ENCODE data around the gene RUNX2. TPM values are rescaled to one million over a fixed set of nuclear protein-coding genes. Genes with fewer than 3 reads are reported as not detected.
A peak's percentile ranks its signal among the peaks of the same experiment; 100 is the strongest.

The RUNX2 gene
- total RNA-seq, 4 donors from 2014 or later: 1.4 to 3.6 (median 2.3) TPM

DNA sequence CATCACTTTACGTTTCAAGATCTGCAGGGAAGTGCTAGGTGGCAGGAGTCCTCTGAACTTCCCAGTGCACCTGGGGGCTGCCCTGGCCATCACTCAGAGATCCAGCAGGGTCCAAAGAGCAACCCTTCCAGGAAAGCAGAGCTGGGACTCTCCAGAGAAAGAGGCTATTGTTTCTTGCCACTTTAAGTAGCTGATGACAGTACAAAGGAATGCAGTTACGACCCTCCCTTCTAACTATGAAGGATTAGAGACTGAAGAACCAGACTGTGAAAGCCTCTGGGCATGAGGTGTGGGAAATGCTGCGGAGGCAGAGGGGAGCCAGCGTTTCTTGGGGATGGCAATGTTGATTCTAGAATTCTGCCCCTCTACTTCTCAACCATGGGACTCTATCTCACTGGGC is 238.8 kb downstream of the RUNX2 start:
- no peak overlapping the region for H3K27ac ChIP-seq
- no peak overlapping the region for H3K4me3 ChIP-seq
- H3K36me3 ChIP-seq: no peaks in the 10 kb centered on the region
- TF ChIP-seq, protein P1, sequence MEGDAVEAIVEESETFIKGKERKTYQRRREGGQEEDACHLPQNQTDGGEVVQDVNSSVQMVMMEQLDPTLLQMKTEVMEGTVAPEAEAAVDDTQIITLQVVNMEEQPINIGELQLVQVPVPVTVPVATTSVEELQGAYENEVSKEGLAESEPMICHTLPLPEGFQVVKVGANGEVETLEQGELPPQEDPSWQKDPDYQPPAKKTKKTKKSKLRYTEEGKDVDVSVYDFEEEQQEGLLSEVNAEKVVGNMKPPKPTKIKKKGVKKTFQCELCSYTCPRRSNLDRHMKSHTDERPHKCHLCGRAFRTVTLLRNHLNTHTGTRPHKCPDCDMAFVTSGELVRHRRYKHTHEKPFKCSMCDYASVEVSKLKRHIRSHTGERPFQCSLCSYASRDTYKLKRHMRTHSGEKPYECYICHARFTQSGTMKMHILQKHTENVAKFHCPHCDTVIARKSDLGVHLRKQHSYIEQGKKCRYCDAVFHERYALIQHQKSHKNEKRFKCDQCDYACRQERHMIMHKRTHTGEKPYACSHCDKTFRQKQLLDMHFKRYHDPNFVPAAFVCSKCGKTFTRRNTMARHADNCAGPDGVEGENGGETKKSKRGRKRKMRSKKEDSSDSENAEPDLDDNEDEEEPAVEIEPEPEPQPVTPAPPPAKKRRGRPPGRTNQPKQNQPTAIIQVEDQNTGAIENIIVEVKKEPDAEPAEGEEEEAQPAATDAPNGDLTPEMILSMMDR (IDR thresholded peaks at IDR 0.05): no peak
- TF ChIP-seq POLR2A (IDR thresholded peaks at IDR 0.05): no peak
- no peak for DNase-seq
- H3K9me3 ChIP-seq: no peaks in the 10 kb centered on the region
- H3K27me3 ChIP-seq: no peaks in the 10 kb centered on the region
- 45 to 60% methylated on average over 4 of the region's 4 CpGs for WGBS, 2 donors
- peaks cover 0 to 15% (median 0%) of the 10 kb centered on the region in 3 donors for H3K4me1 ChIP-seq
- intact Hi-C loops (cut with DNase I): no loop called here

DNA sequence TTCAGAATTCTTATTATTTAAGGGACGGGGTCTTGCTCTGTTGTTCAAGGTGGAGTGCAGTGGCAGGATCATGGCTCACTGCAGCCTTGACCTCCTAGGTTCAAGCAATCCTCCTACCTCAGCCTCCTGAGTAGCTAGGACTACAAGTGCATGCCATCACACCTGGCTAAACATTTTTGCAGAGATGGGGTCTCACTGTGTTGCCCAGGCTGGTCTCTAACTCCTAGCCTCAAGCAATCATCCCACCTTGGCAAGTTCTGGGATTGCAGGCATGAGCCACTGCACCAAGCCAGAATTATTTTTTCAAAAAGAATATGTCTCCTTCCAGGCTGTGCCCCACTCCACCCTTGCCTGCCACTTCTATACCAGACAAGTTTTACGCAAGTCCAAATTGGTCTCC is 239.7 kb downstream of the RUNX2 start:
- H3K4me1 ChIP-seq: peaks cover 0 to 15% (median 0%) of the 10 kb centered on the region in 3 donors
- H3K27me3 ChIP-seq: no peaks in the 10 kb centered on the region
- no peaks in the 10 kb centered on the region for H3K9me3 ChIP-seq
- no peak overlapping the region for H3K27ac ChIP-seq
- TF ChIP-seq, protein P1 (IDR thresholded peaks at IDR 0.05): no peak
- no peak for DNase-seq
- WGBS, 2 donors: 88 to 100% methylated on average over 2 of the region's 2 CpGs
- H3K4me3 ChIP-seq: no peak overlapping the region
- intact Hi-C loops (cut with DNase I): no loop called here
- H3K36me3 ChIP-seq: no peaks in the 10 kb centered on the region

DNA sequence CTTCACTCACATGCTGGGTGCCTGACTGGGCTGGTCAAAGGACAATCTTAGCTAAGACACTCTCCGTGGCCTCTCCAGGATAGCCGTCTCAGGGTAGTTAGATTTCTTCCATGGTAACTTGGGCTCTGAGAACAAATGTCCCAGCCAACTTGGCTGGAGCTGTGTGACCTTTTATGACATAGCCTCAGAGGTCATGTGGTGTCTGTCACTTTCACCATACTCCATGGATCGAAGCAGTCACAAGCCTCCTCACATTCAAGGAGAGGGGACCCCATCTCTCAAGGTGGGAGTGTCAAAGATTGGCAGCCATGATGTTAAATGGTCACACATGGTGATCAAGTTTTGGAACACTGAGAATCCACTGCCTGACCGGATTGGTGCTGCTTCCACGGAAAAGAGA is 240.5 kb downstream of the RUNX2 start:
- H3K27me3 ChIP-seq: no peaks in the 10 kb centered on the region
- intact Hi-C loops (cut with DNase I): no loop called here
- 100% methylated on average over 3 of the region's 5 CpGs for WGBS, 2 donors
- H3K4me3 ChIP-seq: no peak overlapping the region
- TF ChIP-seq, protein P1 (IDR thresholded peaks at IDR 0.05): no peak
- TF ChIP-seq POLR2A (IDR thresholded peaks at IDR 0.05): no peak
- peaks cover 0 to 15% (median 0%) of the 10 kb centered on the region in 3 donors for H3K4me1 ChIP-seq
- no peak for DNase-seq
- no peaks in the 10 kb centered on the region for H3K36me3 ChIP-seq
- H3K27ac ChIP-seq: no peak overlapping the region
- H3K9me3 ChIP-seq: no peaks in the 10 kb centered on the region

DNA sequence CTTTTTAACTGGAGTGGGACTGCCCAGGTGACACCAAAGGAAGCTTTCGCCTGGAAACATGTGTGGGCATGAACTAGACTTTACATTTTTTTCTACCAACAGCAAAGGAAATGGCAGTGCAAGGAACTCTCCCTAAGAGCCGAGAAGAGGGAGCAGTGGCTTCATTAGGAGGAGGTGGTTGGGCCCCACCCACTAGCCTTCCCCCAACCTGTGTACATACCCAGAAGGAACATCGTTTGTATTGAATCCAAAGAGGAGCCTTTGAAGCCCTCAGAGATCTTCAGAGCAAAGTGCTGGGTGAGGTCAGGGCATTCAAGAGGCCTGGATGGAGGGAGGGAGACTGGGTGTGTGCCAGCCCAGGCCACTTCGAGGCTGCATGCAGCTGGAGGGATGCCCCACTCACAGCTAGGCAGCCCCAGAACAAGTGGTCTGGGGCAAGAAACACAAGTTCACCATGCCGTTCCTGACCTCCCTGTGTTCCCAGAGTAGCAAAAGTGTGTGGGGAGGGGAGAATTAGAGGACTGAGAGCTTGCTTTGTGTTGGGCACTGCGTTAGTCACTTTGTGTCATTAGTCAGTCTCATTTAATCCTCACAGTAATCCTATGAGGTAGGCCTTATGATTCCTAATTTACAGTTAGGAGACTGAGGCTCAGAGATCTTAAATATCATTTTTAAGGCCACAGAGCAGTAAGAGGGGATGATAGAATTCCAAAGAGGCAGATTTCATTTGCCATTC is 241.2 kb downstream of the RUNX2 start:
- DNase-seq: no peak
- WGBS, 2 donors: 43 to 58% methylated on average over 5 to 6 of the region's 6 CpGs
- intact Hi-C loops (cut with DNase I): no loop called here

DNA sequence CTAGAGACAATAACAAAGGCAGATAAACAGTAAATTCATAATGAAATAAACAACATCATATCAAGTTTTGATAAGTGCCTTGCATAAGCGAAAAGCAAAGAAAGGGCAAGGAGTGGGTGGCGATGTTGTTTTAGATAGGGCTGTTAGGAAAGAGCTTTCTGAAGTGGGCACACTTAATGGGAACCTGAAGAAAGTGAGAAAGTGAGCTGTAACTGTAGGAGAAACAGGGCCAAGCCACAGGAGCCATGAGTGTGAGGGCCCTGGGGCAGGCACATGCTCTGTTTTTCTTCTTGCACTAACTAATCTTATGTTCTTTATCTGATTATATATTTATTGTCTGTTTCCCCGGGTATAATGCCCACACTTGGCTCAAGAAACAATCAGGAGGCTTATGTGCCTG is 243.0 kb downstream of the RUNX2 start:
- Histone ChIP-seq H3K36me3 (no peaks in the 10 kb centered on the region), H3K9me3 (no peaks in the 10 kb centered on the region), H3K4me1 (peaks cover 0 to 27% (median 0%) of the 10 kb centered on the region in 3 donors), H3K27me3 (no peaks in the 10 kb centered on the region), H3K4me3 (no peak overlapping the region), H3K27ac (no peak overlapping the region)
- intact Hi-C loops (cut with DNase I): no loop called here
- WGBS, 2 donors: 68 to 77% methylated on average over 3 of the region's 3 CpGs
- DNase-seq: no peak
- TF ChIP-seq POLR2A (IDR thresholded peaks at IDR 0.05): no peak
- TF ChIP-seq, protein P1 (IDR thresholded peaks at IDR 0.05): no peak

More for the DNA sequence above, 241.2 kb downstream of the RUNX2 start:
- peak overlapping the region in 1 of 4 donors; percentile 61 for H3K27ac ChIP-seq
- no peak for TF ChIP-seq POLR2A (IDR thresholded peaks at IDR 0.05)
- TF ChIP-seq, protein P1 (IDR thresholded peaks at IDR 0.05): no peak
- H3K4me3 ChIP-seq: no peak overlapping the region
- peaks cover 0 to 19% (median 0%) of the 10 kb centered on the region in 3 donors for H3K4me1 ChIP-seq
- H3K27me3 ChIP-seq: no peaks in the 10 kb centered on the region
- H3K36me3 ChIP-seq: no peaks in the 10 kb centered on the region
- H3K9me3 ChIP-seq: no peaks in the 10 kb centered on the region

All from esophagus squamous epithelium (tissue), 5 donors.